ENCODE measurements around the gene ADAMTS10. TPM values are rescaled to one million over a fixed set of nuclear protein-coding genes. Genes with fewer than 3 reads are reported as not detected.

Gene ADAMTS10
- total RNA-seq, 1 experiment from 2014 or later, result 26.5 TPM

DNA sequence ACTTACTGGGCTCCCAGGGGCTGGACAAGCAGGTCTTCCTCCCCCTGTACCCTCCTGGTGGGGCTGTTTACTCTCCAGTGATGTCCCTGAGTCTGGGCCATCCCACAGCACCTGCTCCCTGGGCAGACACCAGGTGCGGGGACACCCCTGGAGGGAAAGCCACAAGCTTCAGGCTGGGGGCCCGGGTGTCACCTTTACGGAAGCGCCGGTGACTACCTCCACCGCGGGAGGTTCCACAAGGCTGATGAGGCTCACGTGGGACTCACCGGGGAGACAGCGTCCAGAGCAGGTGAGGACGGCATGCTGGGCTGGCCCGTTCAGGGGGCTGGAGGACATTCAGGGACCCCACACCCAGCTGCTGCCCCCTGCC is 44.8 kb upstream of the ADAMTS10 start:
- H3K23ac ChIP-seq (ENCODE audit: insufficient read length, low read depth, low read length), result no peak overlapping the region
- H4K91ac ChIP-seq (ENCODE audit: insufficient read length, low read depth, low read length), result no peak overlapping the region
- H3K18ac ChIP-seq (ENCODE audit: insufficient read length, low read depth, low read length), result no peak overlapping the region
- H2AFZ ChIP-seq (ENCODE audit: low read length), result no peak overlapping the region
- H3K4me2 ChIP-seq (ENCODE audit: insufficient read depth, insufficient read length, low read length), result no peak overlapping the region
- no peak overlapping the region for H4K8ac ChIP-seq (replicated peaks; ENCODE audit: insufficient read length, low read depth, low read length)
- no CpG with 5 or more reads among the region's 12 CpGs for WGBS (ENCODE audit: extremely low coverage, insufficient read length, low lambda C conversion rate)
- H3K4me1 ChIP-seq (ENCODE audit: insufficient read depth, low read length), result no peaks in the 10 kb centered on the region
- H4K20me1 ChIP-seq (ENCODE audit: control insufficient read depth, insufficient read depth, insufficient read length), result no peaks in the 10 kb centered on the region
- H3K14ac ChIP-seq (ENCODE audit: insufficient read depth, low read length), result no peak overlapping the region
- no peak overlapping the region for H3T11ph ChIP-seq (ENCODE audit: low read length)
- no peaks in the 10 kb centered on the region for H3K79me1 ChIP-seq (ENCODE audit: insufficient read depth, low read depth, low read length, poor library complexity, severe bottlenecking)
- no peak overlapping the region for H2BK15ac ChIP-seq (ENCODE audit: low read depth, low read length)
- no peak for DNase-seq
- no peak overlapping the region for H3K4ac ChIP-seq (ENCODE audit: low read depth, low read length)
- peaks cover 17% of the 10 kb centered on the region for H3K27me3 Mint-ChIP-seq (ENCODE audit: low read depth)
- no peaks in the 10 kb centered on the region for H3K23me2 ChIP-seq (ENCODE audit: insufficient read length, low read depth, low read length, poor library complexity, severe bottlenecking)
- no peak overlapping the region for H3K56ac ChIP-seq (ENCODE audit: insufficient read length, low read depth, low read length)
- no peak overlapping the region for H3K4me3 Mint-ChIP-seq
- H3K27ac ChIP-seq (ENCODE audit: insufficient read length, low read depth, low read length), result no peak overlapping the region
- H3K9ac ChIP-seq (ENCODE audit: extremely low read depth, insufficient read length, low read length), result no peak overlapping the region
- H3K4me1 Mint-ChIP-seq, result peaks cover 2 to 15% of the 10 kb centered on the region in 2 experiments
- H2BK120ac ChIP-seq (ENCODE audit: low read depth, low read length, poor library complexity, severe bottlenecking), result no peak overlapping the region
- no peaks in the 10 kb centered on the region for H3K9me3 Mint-ChIP-seq
- no peaks in the 10 kb centered on the region; a peak in 1 of 7 replicates for H3K36me3 Mint-ChIP-seq (ENCODE audit: insufficient read depth in 1 of 3, low read depth in 3 of 3)
- H3K9me3 ChIP-seq (ENCODE audit: control insufficient read depth, low read depth, low read length), result no peaks in the 10 kb centered on the region
- no peak overlapping the region for H2AK5ac ChIP-seq (ENCODE audit: insufficient read length, low read length)
- TF ChIP-seq, protein P1, sequence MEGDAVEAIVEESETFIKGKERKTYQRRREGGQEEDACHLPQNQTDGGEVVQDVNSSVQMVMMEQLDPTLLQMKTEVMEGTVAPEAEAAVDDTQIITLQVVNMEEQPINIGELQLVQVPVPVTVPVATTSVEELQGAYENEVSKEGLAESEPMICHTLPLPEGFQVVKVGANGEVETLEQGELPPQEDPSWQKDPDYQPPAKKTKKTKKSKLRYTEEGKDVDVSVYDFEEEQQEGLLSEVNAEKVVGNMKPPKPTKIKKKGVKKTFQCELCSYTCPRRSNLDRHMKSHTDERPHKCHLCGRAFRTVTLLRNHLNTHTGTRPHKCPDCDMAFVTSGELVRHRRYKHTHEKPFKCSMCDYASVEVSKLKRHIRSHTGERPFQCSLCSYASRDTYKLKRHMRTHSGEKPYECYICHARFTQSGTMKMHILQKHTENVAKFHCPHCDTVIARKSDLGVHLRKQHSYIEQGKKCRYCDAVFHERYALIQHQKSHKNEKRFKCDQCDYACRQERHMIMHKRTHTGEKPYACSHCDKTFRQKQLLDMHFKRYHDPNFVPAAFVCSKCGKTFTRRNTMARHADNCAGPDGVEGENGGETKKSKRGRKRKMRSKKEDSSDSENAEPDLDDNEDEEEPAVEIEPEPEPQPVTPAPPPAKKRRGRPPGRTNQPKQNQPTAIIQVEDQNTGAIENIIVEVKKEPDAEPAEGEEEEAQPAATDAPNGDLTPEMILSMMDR (conservative IDR thresholded peaks at IDR 0.05), result no peak
- no peak overlapping the region for H2BK12ac ChIP-seq (ENCODE audit: insufficient read length, low read depth, low read length)
- no peak overlapping the region for H4K5ac ChIP-seq (ENCODE audit: insufficient read length, low read depth, low read length)
- no peaks in the 10 kb centered on the region for H3K79me2 ChIP-seq (ENCODE audit: insufficient read depth, low read length)
- H3K27me3 ChIP-seq (ENCODE audit: insufficient read depth, low read length), result no peaks in the 10 kb centered on the region
- H2BK5ac ChIP-seq (ENCODE audit: insufficient read length, low read length), result no peak overlapping the region
- no peak overlapping the region for H2BK20ac ChIP-seq (ENCODE audit: low read depth, low read length, poor library complexity, severe bottlenecking)
- H3K27ac Mint-ChIP-seq, result no peak overlapping the region; a peak in 1 of 7 replicates

Measured in H9 (cell line).